Caco-2 (cell line): ENCODE results near the gene ZNF329. TPM values are rescaled to one million over a fixed set of nuclear protein-coding genes. Genes with fewer than 3 reads are reported as not detected.
A peak's percentile ranks its signal among the peaks of the same experiment; 100 is the strongest.

Source experiments
- BruUV-seq: library from RNA; stranded (reverse); fragments of 400-500 nt; replicated peaks from 2 replicates; lab custom pipeline; 2021; lab: Mats Ljungman, UMichigan
- CTCF ChIA-PET: fragments of 300-600 bp; sonication (Branson Sonifier 250); formaldehyde crosslinking; loops from one replicate; lab custom pipeline; 2022; ENCODE audit warnings: antibody characterized with exemption; lab: Charles Lee
- POLR2A ChIA-PET: fragments of 300-600 bp; sonication (Branson Sonifier 250); formaldehyde crosslinking; loops from one replicate; lab custom pipeline; 2022; ENCODE audit warnings: antibody characterized with exemption; lab: Charles Lee
- DNase-seq, 2 experiments: peaks; one replicate each; pipeline versions ENCODE4 v3.0.0 to v3.0.0-alpha.2; 2020 to 2022
- H3K27me3 ChIP-seq: replicated peaks from 2 replicates; pipeline ENCODE4 v1.6.0; 2011; ENCODE audit warnings: low read length; ENCODE audit not compliant: control insufficient read depth, insufficient read depth
- H3K36me3 ChIP-seq: 2 replicates; pipeline ENCODE4 v1.5.1; 2011; ENCODE audit warnings: low read length; ENCODE audit not compliant: control insufficient read depth, insufficient read depth
- H3K4me1 ChIP-seq: fragments of 250-450 bp; sonication (Bioruptor Pico); 2 replicates; pipeline ENCODE4 v1.5.1; 2020; ENCODE audit warnings: mild to moderate bottlenecking
- H3K4me3 ChIP-seq: 2 replicates; pipeline ENCODE4 v1.5.1; 2011; ENCODE audit warnings: low read depth, mild to moderate bottlenecking, control low read depth, low read length
- H3K9me3 ChIP-seq: fragments of 250-450 bp; sonication (Bioruptor Pico); 2 replicates; pipeline ENCODE4 v1.5.1; 2020; ENCODE audit warnings: mild to moderate bottlenecking, moderate library complexity
- H3K27ac Mint-ChIP-seq: one replicate; pipeline ENCODE4 v1.8.0; 2022; ENCODE audit warnings: mixed read lengths; ENCODE audit not compliant: unreplicated experiment
- H3K27me3 Mint-ChIP-seq: one replicate; pipeline ENCODE4 v1.8.0; 2022; ENCODE audit warnings: mixed read lengths; ENCODE audit not compliant: insufficient read depth, unreplicated experiment
- H3K36me3 Mint-ChIP-seq: one replicate; pipeline ENCODE4 v1.8.0; 2022; ENCODE audit warnings: mild to moderate bottlenecking, mixed read lengths; ENCODE audit not compliant: insufficient read depth, unreplicated experiment
- H3K4me1 Mint-ChIP-seq: one replicate; pipeline ENCODE4 v1.8.0; 2022; ENCODE audit warnings: low read depth, mixed read lengths; ENCODE audit not compliant: unreplicated experiment
- H3K4me3 Mint-ChIP-seq: one replicate; pipeline ENCODE4 v1.8.0; 2022; ENCODE audit warnings: mild to moderate bottlenecking, moderate library complexity, mixed read lengths; ENCODE audit not compliant: unreplicated experiment
- H3K9me3 Mint-ChIP-seq: one replicate; pipeline ENCODE4 v1.8.0; 2022; ENCODE audit warnings: mixed read lengths; ENCODE audit not compliant: unreplicated experiment
- CTCF ChIP-seq, 2 experiments: fragments of 200-600 bp in 1 of 2; IDR thresholded peaks; 1 replicate in 1 of 2; 2 replicates in 1 of 2; pipeline versions ENCODE4 v1.5.1 to v1.8.0; 2011 to 2022; ENCODE audit warnings: antibody characterized with exemption in 1 of 2, control low read depth in 1 of 2, inconsistent platforms in 1 of 2, low read depth in 1 of 2, low read length in 1 of 2, mild to moderate bottlenecking in 1 of 2, moderate library complexity in 1 of 2; ENCODE audit not compliant: insufficient read depth in 1 of 2, severe bottlenecking in 1 of 2, unreplicated experiment in 1 of 2
- intact Hi-C: fragments of 100-400 bp; cut with micrococcal nuclease; formaldehyde crosslinking; loops from one replicate; pipeline ENCODE4 v1.10.0; 2022; ENCODE audit not compliant: unreplicated experiment
- total RNA-seq: library from RNA; stranded (reverse); gene quantifications from 2 replicates; pipeline ENCODE4 v1.2.3, GENCODE V29; 2022

The ZNF329 gene
- total RNA-seq, 1 experiment from 2014 or later, result 5.4 TPM

- peak; percentile 96 to 97 for DNase-seq
- CTCF ChIA-PET, result interaction anchor here (0.5 to 0.6 kb wide), 3 partner anchors 124 to 1850 kb away, joined by 3 read pairs; no protein-coding TSS in a partner anchor
- H3K4me1 Mint-ChIP-seq, result no peaks in the 10 kb centered on the region
- peak within 1 kb of the TSS; percentile 72 for H3K4me3 ChIP-seq
- intact Hi-C loops, result loop anchor here (2.0 to 5.0 kb wide), 3 partner anchors 46 to 180 kb away; partner anchors contain the start of genes ZNF544, ZNF606 and ZNF8
- peaks cover 6% of the 10 kb centered on the region; the same call in 1 of the 2 replicates for H3K36me3 ChIP-seq
- POLR2A ChIA-PET, result interaction anchor here (0.6 to 1.7 kb wide), 6 partner anchors 45 to 268 kb away, joined by 3 to 4 read pairs (median 3); partner anchors contain the start of genes ZNF324B and ZNF497
- H3K4me3 Mint-ChIP-seq, result peak within 1 kb of the TSS; percentile 86
- BruUV-seq, result no TSS peak
- H3K27ac Mint-ChIP-seq, result peak within 1 kb of the TSS; percentile 95
- no peaks in the 10 kb centered on the region for H3K27me3 ChIP-seq
- peaks cover 60% of the 10 kb centered on the region for H3K9me3 ChIP-seq
- H3K9me3 Mint-ChIP-seq, result peaks cover 25% of the 10 kb centered on the region
- no peaks in the 10 kb centered on the region for H3K27me3 Mint-ChIP-seq
- 0 out of 2 replicates have a peak, but pooled peaks cover 3% of the 10 kb centered on the region for H3K4me1 ChIP-seq
- peaks cover 86% of the 10 kb centered on the region for H3K36me3 Mint-ChIP-seq
- TF ChIP-seq CTCF (IDR thresholded peaks at IDR 0.05; ENCODE audit: insufficient read depth in 1 of 2, low read depth in 1 of 2, low read length in 1 of 2, severe bottlenecking in 1 of 2, unreplicated experiment in 1 of 2), result no peak
Measured at GRCh38 chr19:58182989-58183816, 32.6 kb upstream of the ZNF329 start, which contains the start of gene ZNF274. Gene ZNF274, plus strand, starts transcription at chr19:58183061. Its CDS starts 905 bp downstream, at chr19:58183966.

- Mint-ChIP-seq H3K27me3 (no peaks in the 10 kb centered on the region), H3K4me3 (peak overlapping the region; percentile 86), H3K9me3 (peaks cover 25% of the 10 kb centered on the region), H3K4me1 (no peaks in the 10 kb centered on the region), H3K36me3 (peaks cover 85% of the 10 kb centered on the region), H3K27ac (peak overlapping the region; percentile 95)
- H3K4me1 ChIP-seq, result 0 out of 2 replicates have a peak, but pooled peaks cover 3% of the 10 kb centered on the region
- H3K27me3 ChIP-seq, result no peaks in the 10 kb centered on the region
- no peak for TF ChIP-seq CTCF (IDR thresholded peaks at IDR 0.05; ENCODE audit: insufficient read depth in 1 of 2, low read depth in 1 of 2, low read length in 1 of 2, severe bottlenecking in 1 of 2, unreplicated experiment in 1 of 2)
- intact Hi-C loops, result loop anchor here (2.0 to 5.0 kb wide), 3 partner anchors 46 to 180 kb away; partner anchors contain the start of genes ZNF544, ZNF606 and ZNF8
- H3K9me3 ChIP-seq, result peaks cover 60% of the 10 kb centered on the region
- no TSS peak for BruUV-seq
- ChIA-PET CTCF (no interaction called here), POLR2A (interaction anchor here (1.0 to 1.7 kb wide), 2 partner anchors 46 to 180 kb away, joined by 3 to 4 read pairs; partner anchors contain the start of gene ZNF497)
- peak overlapping the region; percentile 72 for H3K4me3 ChIP-seq
- H3K36me3 ChIP-seq, result peaks cover 6% of the 10 kb centered on the region; the same call in 1 of the 2 replicates
- DNase-seq, result no peak
Measured at GRCh38 chr19:58182577-58182988, 32.0 kb upstream of the ZNF329 start.
